ENCODE measurements around the gene ECE1. TPM values are rescaled to one million over a fixed set of nuclear protein-coding genes. Genes with fewer than 3 reads are reported as not detected.
"Not testable (repeated sequence)": the region's sequence is repeated elsewhere in the genome, so short reads cannot be mapped to it uniquely, and the experiment has no call there.

ECE1 gene
- total and polyA plus RNA-seq, 7 donors: 12.2 to 24.9 (median 14.6) TPM

GRCh38 chr1:21217812-21218596, 72.3 kb downstream of the ECE1 start:
- TF ChIP-seq CTCF (IDR thresholded peaks at IDR 0.05): no peak
- DNase-seq (peak; percentile 37 to 59), ATAC-seq (peak in 2 of 4 donors; percentile 29 to 32)
- intact Hi-C loops (cut with DNase I): no loop called here
- H3K36me3 ChIP-seq (ENCODE audit: insufficient read depth in 1 of 2, low read depth in 1 of 2): peaks cover 0 to 38% of the 10 kb centered on the region in 2 donors
- no peaks in the 10 kb centered on the region for H3K4me1 ChIP-seq
- no peak overlapping the region for H3K27ac ChIP-seq
- no peaks in the 10 kb centered on the region for H3K27me3 ChIP-seq (ENCODE audit: insufficient read depth in 3 of 3, low read length in 2 of 3)
- WGBS, 3 donors: 84% methylated on average over 20 of the region's 20 CpGs
- H3K4me3 ChIP-seq: no peak overlapping the region
- no peaks in the 10 kb centered on the region for H3K9me3 ChIP-seq

- TF ChIP-seq CTCF (IDR thresholded peaks at IDR 0.05): peak; percentile 54
- Histone ChIP-seq H3K9me3 (no peaks in the 10 kb centered on the region), H3K4me3 (no peak overlapping the region), H3K27ac (no peak overlapping the region), H3K4me1 (no peaks in the 10 kb centered on the region), H3K36me3 (ENCODE audit: insufficient read depth in 1 of 2, low read depth in 1 of 2) (peaks cover 0 to 33% of the 10 kb centered on the region in 2 donors), H3K27me3 (ENCODE audit: insufficient read depth in 3 of 3, low read length in 2 of 3) (no peaks in the 10 kb centered on the region)
- DNase-seq (peak; percentile 44 to 62), ATAC-seq (peak in 2 of 4 donors; percentile 42 to 61)
- intact Hi-C loops (cut with DNase I): no loop called here
- WGBS, 3 donors: 80 to 84% (median 82%) methylated on average over 18 to 19 of the region's 19 CpGs
These were observed 73.1 kb downstream of the ECE1 start for GRCh38 chr1:21216835-21217811.

GRCh38 chr1:21212126-21212525, 78.1 kb downstream of the ECE1 start:
- H3K4me3 ChIP-seq: no peak overlapping the region
- no peak overlapping the region for H3K27ac ChIP-seq
- WGBS, 3 donors: 52 to 60% (median 53%) methylated on average over 3 of the region's 3 CpGs
- H3K4me1 ChIP-seq: no peaks in the 10 kb centered on the region
- DNase-seq: no peak
- no peaks in the 10 kb centered on the region for H3K36me3 ChIP-seq (ENCODE audit: insufficient read depth in 1 of 2, low read depth in 1 of 2)
- intact Hi-C loops (cut with DNase I): no loop called here
- TF ChIP-seq CTCF (IDR thresholded peaks at IDR 0.05): no peak
- ATAC-seq: no peak
- no peaks in the 10 kb centered on the region for H3K27me3 ChIP-seq (ENCODE audit: insufficient read depth in 3 of 3, low read length in 2 of 3)
- H3K9me3 ChIP-seq: no peaks in the 10 kb centered on the region

GRCh38 chr1:21208137-21208700, 82.0 kb downstream of the ECE1 start:
- ATAC-seq; H3K36me3 ChIP-seq (ENCODE audit: insufficient read depth in 1 of 2, low read depth in 1 of 2); DNase-seq; H3K4me3 ChIP-seq; H3K4me1 ChIP-seq; intact Hi-C loops (cut with DNase I); H3K27ac ChIP-seq; H3K27me3 ChIP-seq (ENCODE audit: insufficient read depth in 3 of 3, low read length in 2 of 3); H3K9me3 ChIP-seq: not testable (repeated sequence)
- 79 to 86% (median 81%) methylated on average over 6 of the region's 6 CpGs for WGBS, 3 donors

GRCh38 chr1:21206117-21206516, 84.1 kb downstream of the ECE1 start:
- no peaks in the 10 kb centered on the region for H3K4me1 ChIP-seq
- no peaks in the 10 kb centered on the region for H3K27me3 ChIP-seq (ENCODE audit: insufficient read depth in 3 of 3, low read length in 2 of 3)
- ATAC-seq: no peak
- WGBS, 3 donors: 81 to 91% (median 86%) methylated on average over 2 of the region's 2 CpGs
- H3K9me3 ChIP-seq: no peaks in the 10 kb centered on the region
- intact Hi-C loops (cut with DNase I): no loop called here
- no peak overlapping the region for H3K27ac ChIP-seq
- H3K4me3 ChIP-seq: no peak overlapping the region
- TF ChIP-seq CTCF (IDR thresholded peaks at IDR 0.05): no peak
- no peaks in the 10 kb centered on the region for H3K36me3 ChIP-seq (ENCODE audit: insufficient read depth in 1 of 2, low read depth in 1 of 2)
- DNase-seq: no peak
